Neural progenitor cell (in vitro differentiated cells): ENCODE measurements around the gene EFNA3.

Experiments
- EZH2 ChIP-seq: fragments of 200-600 bp; sonication (generic); IDR thresholded peaks from 2 replicates; pipeline ENCODE4 v1.6.1; 2017; ENCODE audit warnings: antibody characterized with exemption, mild to moderate bottlenecking, moderate library complexity
- EZH2phosphoT487 ChIP-seq: fragments of 200-600 bp; sonication (generic); IDR thresholded peaks from 2 replicates; pipeline ENCODE4 v1.6.1; 2017; ENCODE audit warnings: antibody characterized with exemption
- TF ChIP-seq, protein P1 (sequence below): fragments of 200-600 bp; sonication (generic); IDR thresholded peaks from 2 replicates; pipeline ENCODE4 v1.5.1; 2017; ENCODE audit warnings: antibody characterized with exemption, mild to moderate bottlenecking

GRCh38 chr1:155077758-155078445 is 735 bp upstream of the EFNA3 start:
- TF ChIP-seq, protein P1, sequence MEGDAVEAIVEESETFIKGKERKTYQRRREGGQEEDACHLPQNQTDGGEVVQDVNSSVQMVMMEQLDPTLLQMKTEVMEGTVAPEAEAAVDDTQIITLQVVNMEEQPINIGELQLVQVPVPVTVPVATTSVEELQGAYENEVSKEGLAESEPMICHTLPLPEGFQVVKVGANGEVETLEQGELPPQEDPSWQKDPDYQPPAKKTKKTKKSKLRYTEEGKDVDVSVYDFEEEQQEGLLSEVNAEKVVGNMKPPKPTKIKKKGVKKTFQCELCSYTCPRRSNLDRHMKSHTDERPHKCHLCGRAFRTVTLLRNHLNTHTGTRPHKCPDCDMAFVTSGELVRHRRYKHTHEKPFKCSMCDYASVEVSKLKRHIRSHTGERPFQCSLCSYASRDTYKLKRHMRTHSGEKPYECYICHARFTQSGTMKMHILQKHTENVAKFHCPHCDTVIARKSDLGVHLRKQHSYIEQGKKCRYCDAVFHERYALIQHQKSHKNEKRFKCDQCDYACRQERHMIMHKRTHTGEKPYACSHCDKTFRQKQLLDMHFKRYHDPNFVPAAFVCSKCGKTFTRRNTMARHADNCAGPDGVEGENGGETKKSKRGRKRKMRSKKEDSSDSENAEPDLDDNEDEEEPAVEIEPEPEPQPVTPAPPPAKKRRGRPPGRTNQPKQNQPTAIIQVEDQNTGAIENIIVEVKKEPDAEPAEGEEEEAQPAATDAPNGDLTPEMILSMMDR, result no peak
- no peak for TF ChIP-seq EZH2
- TF ChIP-seq EZH2phosphoT487, result no peak
